HCT116 (cell line): ENCODE measurements around the gene CUBN.

Experiments used
- EGR1 ChIP-seq: IDR thresholded peaks from 2 replicates; pipeline ENCODE4 v1.6.1; 2012; ENCODE audit warnings: low read depth
- FOSL1 ChIP-seq: IDR thresholded peaks from 2 replicates; pipeline ENCODE4 v1.6.1; 2012; ENCODE audit warnings: low read depth

- TF ChIP-seq FOSL1 (no peak), EGR1 (no peak)
These were observed 216.3 kb downstream of the CUBN start for GRCh38 chr10:16913266-16913665.
